Measurements from ENCODE around the gene CYP1A1.

DNA sequence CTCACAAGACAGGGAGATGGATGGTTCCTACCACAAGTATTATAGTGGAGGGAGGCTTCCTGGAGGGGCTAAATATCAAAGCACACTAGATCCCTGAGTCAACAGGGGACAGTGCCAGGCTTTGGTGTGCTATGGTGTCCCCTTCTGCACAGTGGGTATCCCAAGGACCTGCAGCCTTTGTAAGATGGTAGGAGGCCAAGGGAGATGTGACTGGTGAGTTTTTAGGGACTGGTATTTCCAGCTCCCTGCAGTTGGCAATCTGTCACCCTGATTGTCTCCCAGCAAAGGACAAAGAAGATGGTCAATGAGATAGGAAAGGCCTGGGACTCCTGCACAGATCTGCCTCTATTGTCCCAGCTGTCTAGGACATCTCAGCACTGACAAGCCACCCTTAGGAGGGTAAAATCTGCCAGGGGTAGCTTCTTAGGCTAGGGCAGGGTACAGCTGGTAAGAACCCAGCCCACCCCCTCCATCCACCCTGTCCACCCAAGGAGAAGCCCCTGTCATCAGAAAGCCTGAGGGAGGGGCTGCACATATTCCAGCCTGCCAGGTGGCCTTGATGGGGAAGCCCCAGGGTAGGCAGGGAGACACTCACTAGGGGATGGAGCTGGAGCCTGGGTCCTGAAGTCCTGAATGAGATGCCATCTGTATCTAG is 631 bp downstream of the CYP1A1 start:
- TF ChIP-seq, protein P1, sequence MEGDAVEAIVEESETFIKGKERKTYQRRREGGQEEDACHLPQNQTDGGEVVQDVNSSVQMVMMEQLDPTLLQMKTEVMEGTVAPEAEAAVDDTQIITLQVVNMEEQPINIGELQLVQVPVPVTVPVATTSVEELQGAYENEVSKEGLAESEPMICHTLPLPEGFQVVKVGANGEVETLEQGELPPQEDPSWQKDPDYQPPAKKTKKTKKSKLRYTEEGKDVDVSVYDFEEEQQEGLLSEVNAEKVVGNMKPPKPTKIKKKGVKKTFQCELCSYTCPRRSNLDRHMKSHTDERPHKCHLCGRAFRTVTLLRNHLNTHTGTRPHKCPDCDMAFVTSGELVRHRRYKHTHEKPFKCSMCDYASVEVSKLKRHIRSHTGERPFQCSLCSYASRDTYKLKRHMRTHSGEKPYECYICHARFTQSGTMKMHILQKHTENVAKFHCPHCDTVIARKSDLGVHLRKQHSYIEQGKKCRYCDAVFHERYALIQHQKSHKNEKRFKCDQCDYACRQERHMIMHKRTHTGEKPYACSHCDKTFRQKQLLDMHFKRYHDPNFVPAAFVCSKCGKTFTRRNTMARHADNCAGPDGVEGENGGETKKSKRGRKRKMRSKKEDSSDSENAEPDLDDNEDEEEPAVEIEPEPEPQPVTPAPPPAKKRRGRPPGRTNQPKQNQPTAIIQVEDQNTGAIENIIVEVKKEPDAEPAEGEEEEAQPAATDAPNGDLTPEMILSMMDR (IDR thresholded peaks at IDR 0.05): no peak
- TF ChIP-seq POLR2AphosphoS5 (IDR thresholded peaks at IDR 0.05): no peak

Measured in esophagus muscularis mucosa (tissue), 3 donors.